ENCODE data around the gene MYO1F. TPM values are rescaled to one million over a fixed set of nuclear protein-coding genes. Genes with fewer than 3 reads are reported as not detected.
"Not testable (repeated sequence)": the region's sequence is repeated elsewhere in the genome, so short reads cannot be mapped to it uniquely, and the experiment has no call there.

MYO1F gene
- total RNA-seq, 1 experiment from 2014 or later: not detected

GRCh38 chr19:8567522-8568172, 9.6 kb downstream of the MYO1F start:
- no peak overlapping the region for H3K27ac ChIP-seq (ENCODE audit: low read length)

GRCh38 chr19:8566855-8567254, 10.4 kb downstream of the MYO1F start:
- no peaks in the 10 kb centered on the region for H3K9me3 ChIP-seq (ENCODE audit: low read length)
- H3K79me2 ChIP-seq (ENCODE audit: low read length): no peaks in the 10 kb centered on the region
- no peaks in the 10 kb centered on the region for H3K27me3 ChIP-seq (ENCODE audit: low read length)
- H3K9me2 ChIP-seq (replicated peaks; ENCODE audit: insufficient read depth, low read length): no peaks in the 10 kb centered on the region
- H3K9ac ChIP-seq (ENCODE audit: low read length): no peak overlapping the region
- H3K27ac ChIP-seq (ENCODE audit: low read length): no peak overlapping the region
- no peaks in the 10 kb centered on the region for H3K4me1 ChIP-seq (ENCODE audit: low read length)
- H2AFZ ChIP-seq (ENCODE audit: low read length): no peak overlapping the region
- H3K4me2 ChIP-seq (ENCODE audit: low read depth, low read length, poor library complexity, severe bottlenecking): no peak overlapping the region
- H4K20me1 ChIP-seq (ENCODE audit: insufficient read depth, low read depth, low read length): no peaks in the 10 kb centered on the region
- H3K4me3 ChIP-seq (ENCODE audit: low read length): no peak overlapping the region
- no peaks in the 10 kb centered on the region for H3K36me3 ChIP-seq (ENCODE audit: insufficient read depth, low read length)
- no peak for DNase-seq

More at GRCh38 chr19:8567522-8568172, 9.6 kb downstream of the MYO1F start:
- Histone ChIP-seq H3K9me2 (replicated peaks; ENCODE audit: insufficient read depth, low read length) (no peaks in the 10 kb centered on the region), H3K79me2 (ENCODE audit: low read length) (no peaks in the 10 kb centered on the region), H3K9ac (ENCODE audit: low read length) (no peak overlapping the region), H3K27me3 (ENCODE audit: low read length) (no peaks in the 10 kb centered on the region), H3K4me2 (ENCODE audit: low read depth, low read length, poor library complexity, severe bottlenecking) (no peak overlapping the region), H3K9me3 (ENCODE audit: low read length) (no peaks in the 10 kb centered on the region), H3K36me3 (ENCODE audit: insufficient read depth, low read length) (no peaks in the 10 kb centered on the region), H3K4me3 (ENCODE audit: low read length) (no peak overlapping the region), H3K4me1 (ENCODE audit: low read length) (no peaks in the 10 kb centered on the region), H4K20me1 (ENCODE audit: insufficient read depth, low read depth, low read length) (no peaks in the 10 kb centered on the region), H2AFZ (ENCODE audit: low read length) (no peak overlapping the region)
- DNase-seq: no peak

DNA sequence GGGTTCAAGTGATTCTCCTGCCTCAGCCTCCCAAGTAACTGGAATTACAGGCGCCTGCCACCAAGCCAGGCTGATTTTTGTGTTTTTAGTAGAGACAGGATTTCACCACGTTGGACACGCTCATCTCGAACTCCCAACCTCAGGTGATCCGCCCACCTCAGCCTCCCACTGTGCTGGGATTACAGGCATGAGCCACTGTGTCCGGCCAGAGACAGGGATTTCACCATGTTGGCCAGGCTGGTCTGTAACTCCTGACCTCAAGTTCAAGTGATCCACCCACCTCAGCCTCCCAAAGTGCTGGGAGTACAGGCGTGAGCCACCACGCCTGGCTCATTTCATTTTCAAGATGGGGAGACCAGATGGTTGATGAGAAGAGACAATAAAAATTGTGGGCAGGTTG, 12.4 kb downstream of the MYO1F start:
- not testable (repeated sequence) for H3K9me2 ChIP-seq (replicated peaks; ENCODE audit: insufficient read depth, low read length); H3K9ac ChIP-seq (ENCODE audit: low read length); H3K36me3 ChIP-seq (ENCODE audit: insufficient read depth, low read length); H2AFZ ChIP-seq (ENCODE audit: low read length); H4K20me1 ChIP-seq (ENCODE audit: insufficient read depth, low read depth, low read length); H3K79me2 ChIP-seq (ENCODE audit: low read length); H3K27me3 ChIP-seq (ENCODE audit: low read length); H3K9me3 ChIP-seq (ENCODE audit: low read length); H3K4me1 ChIP-seq (ENCODE audit: low read length); H3K27ac ChIP-seq (ENCODE audit: low read length); H3K4me3 ChIP-seq (ENCODE audit: low read length); H3K4me2 ChIP-seq (ENCODE audit: low read depth, low read length, poor library complexity, severe bottlenecking); DNase-seq

GRCh38 chr19:8561075-8561764, 16.0 kb downstream of the MYO1F start:
- H3K79me2 ChIP-seq (ENCODE audit: low read length): no peaks in the 10 kb centered on the region
- no peak overlapping the region for H3K4me2 ChIP-seq (ENCODE audit: low read depth, low read length, poor library complexity, severe bottlenecking)
- no peak overlapping the region for H2AFZ ChIP-seq (ENCODE audit: low read length)
- no peak overlapping the region for H3K4me3 ChIP-seq (ENCODE audit: low read length)
- H3K27ac ChIP-seq (ENCODE audit: low read length): no peak overlapping the region
- no peak overlapping the region for H3K9ac ChIP-seq (ENCODE audit: low read length)
- no peaks in the 10 kb centered on the region for H3K27me3 ChIP-seq (ENCODE audit: low read length)
- no peaks in the 10 kb centered on the region for H3K4me1 ChIP-seq (ENCODE audit: low read length)
- H3K36me3 ChIP-seq (ENCODE audit: insufficient read depth, low read length): no peaks in the 10 kb centered on the region
- DNase-seq: no peak
- no peaks in the 10 kb centered on the region for H4K20me1 ChIP-seq (ENCODE audit: insufficient read depth, low read depth, low read length)
- H3K9me3 ChIP-seq (ENCODE audit: low read length): no peaks in the 10 kb centered on the region
- no peaks in the 10 kb centered on the region for H3K9me2 ChIP-seq (replicated peaks; ENCODE audit: insufficient read depth, low read length)

DNA sequence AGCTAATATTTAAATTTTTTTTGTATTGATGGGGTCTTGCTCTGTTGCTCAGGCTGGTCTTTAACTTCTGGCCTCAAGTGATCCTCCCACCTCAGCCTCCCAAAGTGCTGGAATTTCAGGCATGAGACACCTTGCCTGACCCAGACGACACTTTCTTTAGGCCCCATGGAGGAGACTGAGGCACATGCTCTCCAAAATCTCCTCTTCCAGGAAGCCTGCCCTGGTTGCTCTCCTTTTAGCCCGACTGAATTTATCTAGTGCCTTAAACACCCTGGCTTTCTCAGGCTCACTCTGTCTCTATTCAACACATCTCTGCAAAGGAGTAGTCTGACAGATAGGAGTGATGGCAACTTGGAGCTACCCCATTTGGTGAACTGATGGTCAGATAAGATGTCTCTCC, 18.9 kb downstream of the MYO1F start:
- H3K27ac ChIP-seq (ENCODE audit: low read length): no peak overlapping the region
- H3K27me3 ChIP-seq (ENCODE audit: low read length): no peaks in the 10 kb centered on the region
- no peak overlapping the region for H3K9ac ChIP-seq (ENCODE audit: low read length)
- no peak overlapping the region for H2AFZ ChIP-seq (ENCODE audit: low read length)
- H4K20me1 ChIP-seq (ENCODE audit: insufficient read depth, low read depth, low read length): no peaks in the 10 kb centered on the region
- no peak for DNase-seq
- H3K9me3 ChIP-seq (ENCODE audit: low read length): no peaks in the 10 kb centered on the region
- no peak overlapping the region for H3K4me2 ChIP-seq (ENCODE audit: low read depth, low read length, poor library complexity, severe bottlenecking)
- no peaks in the 10 kb centered on the region for H3K4me1 ChIP-seq (ENCODE audit: low read length)
- no peaks in the 10 kb centered on the region for H3K79me2 ChIP-seq (ENCODE audit: low read length)
- H3K36me3 ChIP-seq (ENCODE audit: insufficient read depth, low read length): no peaks in the 10 kb centered on the region
- H3K9me2 ChIP-seq (replicated peaks; ENCODE audit: insufficient read depth, low read length): no peaks in the 10 kb centered on the region
- no peak overlapping the region for H3K4me3 ChIP-seq (ENCODE audit: low read length)

DNA sequence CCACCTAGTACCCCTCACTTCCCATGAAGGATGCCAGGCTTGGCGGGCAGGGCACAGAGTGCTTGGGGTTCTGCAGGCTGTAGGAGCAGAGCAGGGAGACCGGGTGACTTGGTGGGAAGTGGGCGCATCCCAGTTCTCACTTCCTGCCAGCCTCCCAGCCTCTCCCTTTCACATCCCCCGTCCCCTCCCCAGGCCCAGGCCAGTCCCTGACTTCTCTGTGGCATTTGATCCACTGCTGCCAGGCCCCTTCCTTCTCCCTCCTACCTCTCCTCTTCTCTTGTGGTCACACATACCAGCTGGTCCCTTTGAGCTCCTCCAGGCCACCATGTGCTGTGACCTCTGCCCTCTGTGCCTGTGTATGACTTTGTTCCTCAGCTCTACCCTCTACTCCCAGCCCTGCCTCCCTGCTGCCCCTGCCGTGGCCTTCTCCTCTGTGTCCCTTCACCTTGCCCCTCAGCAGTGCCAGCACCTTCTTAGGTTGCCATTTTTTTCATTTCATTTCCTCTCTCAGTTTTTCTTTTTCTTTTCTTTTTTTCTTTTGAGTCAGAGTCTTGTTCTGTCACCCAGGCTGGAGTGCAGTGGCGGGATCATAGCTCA, 19.5 kb downstream of the MYO1F start:
- no peak for DNase-seq
- Histone ChIP-seq H3K4me2 (ENCODE audit: low read depth, low read length, poor library complexity, severe bottlenecking) (no peak overlapping the region), H3K4me1 (ENCODE audit: low read length) (no peaks in the 10 kb centered on the region), H3K27me3 (ENCODE audit: low read length) (no peaks in the 10 kb centered on the region), H3K9me3 (ENCODE audit: low read length) (no peaks in the 10 kb centered on the region), H2AFZ (ENCODE audit: low read length) (no peak overlapping the region), H3K4me3 (ENCODE audit: low read length) (no peak overlapping the region), H3K9me2 (replicated peaks; ENCODE audit: insufficient read depth, low read length) (no peaks in the 10 kb centered on the region), H3K9ac (ENCODE audit: low read length) (no peak overlapping the region), H3K27ac (ENCODE audit: low read length) (no peak overlapping the region), H3K79me2 (ENCODE audit: low read length) (no peaks in the 10 kb centered on the region), H3K36me3 (ENCODE audit: insufficient read depth, low read length) (no peaks in the 10 kb centered on the region), H4K20me1 (ENCODE audit: insufficient read depth, low read depth, low read length) (no peaks in the 10 kb centered on the region)

DNA sequence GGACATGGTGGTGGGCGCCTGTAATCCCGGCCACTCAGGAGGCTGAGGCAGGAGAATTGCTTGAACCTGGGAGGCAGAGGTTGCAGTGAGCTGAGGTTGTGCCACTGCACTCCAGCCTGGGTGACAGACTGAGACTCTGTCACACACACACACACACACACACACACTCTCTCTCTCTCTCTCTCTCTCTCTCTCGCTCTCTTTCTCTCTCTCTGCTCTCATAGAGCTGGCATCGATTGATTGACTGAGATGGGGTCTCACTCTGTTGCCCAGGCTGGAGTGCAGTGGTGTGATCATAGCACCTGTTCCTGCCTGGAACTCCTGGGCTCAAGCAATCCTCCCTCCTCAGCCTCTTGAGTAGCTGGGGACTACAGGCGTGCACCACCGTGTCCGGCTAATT, 23.5 kb downstream of the MYO1F start:
- not testable (repeated sequence) for H3K4me3 ChIP-seq (ENCODE audit: low read length); H3K9me3 ChIP-seq (ENCODE audit: low read length); H3K4me1 ChIP-seq (ENCODE audit: low read length); H3K9me2 ChIP-seq (replicated peaks; ENCODE audit: insufficient read depth, low read length); DNase-seq; H3K27me3 ChIP-seq (ENCODE audit: low read length); H3K9ac ChIP-seq (ENCODE audit: low read length); H3K36me3 ChIP-seq (ENCODE audit: insufficient read depth, low read length); H3K79me2 ChIP-seq (ENCODE audit: low read length); H3K27ac ChIP-seq (ENCODE audit: low read length); H2AFZ ChIP-seq (ENCODE audit: low read length); H4K20me1 ChIP-seq (ENCODE audit: insufficient read depth, low read depth, low read length); H3K4me2 ChIP-seq (ENCODE audit: low read depth, low read length, poor library complexity, severe bottlenecking)

DNA sequence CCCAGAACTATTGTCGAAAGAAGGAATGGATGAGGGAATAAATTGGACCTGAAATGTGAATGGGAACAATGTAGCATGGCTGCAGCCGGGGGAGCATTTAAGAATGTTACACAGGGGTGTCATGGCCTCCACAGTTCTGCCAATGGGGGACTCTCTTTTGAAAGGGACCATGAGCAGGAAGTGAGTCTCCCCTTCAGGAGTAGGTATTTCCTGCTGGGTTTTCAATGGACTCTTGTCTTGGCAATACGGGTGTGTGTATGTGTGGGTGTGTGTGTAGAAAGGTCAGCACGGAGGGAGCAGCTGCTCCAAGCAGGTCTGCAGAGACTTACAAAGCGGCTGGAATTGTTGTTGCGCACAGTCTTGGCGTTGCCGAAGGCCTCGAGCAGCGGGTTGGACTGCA, 24.4 kb downstream of the MYO1F start:
- Histone ChIP-seq H3K27me3 (ENCODE audit: low read length) (no peaks in the 10 kb centered on the region), H3K4me2 (ENCODE audit: low read depth, low read length, poor library complexity, severe bottlenecking) (no peak overlapping the region), H3K9ac (ENCODE audit: low read length) (no peak overlapping the region), H2AFZ (ENCODE audit: low read length) (0 out of 2 replicates have a peak overlapping the region, but pooled peaks have one; percentile 36), H4K20me1 (ENCODE audit: insufficient read depth, low read depth, low read length) (no peaks in the 10 kb centered on the region), H3K4me3 (ENCODE audit: low read length) (no peak overlapping the region), H3K4me1 (ENCODE audit: low read length) (no peaks in the 10 kb centered on the region), H3K9me3 (ENCODE audit: low read length) (no peaks in the 10 kb centered on the region), H3K9me2 (replicated peaks; ENCODE audit: insufficient read depth, low read length) (no peaks in the 10 kb centered on the region), H3K36me3 (ENCODE audit: insufficient read depth, low read length) (no peaks in the 10 kb centered on the region), H3K79me2 (ENCODE audit: low read length) (no peaks in the 10 kb centered on the region), H3K27ac (ENCODE audit: low read length) (no peak overlapping the region)
- peak; percentile 81 for DNase-seq
